ENCODE results near the gene SLC22A23.

DNA sequence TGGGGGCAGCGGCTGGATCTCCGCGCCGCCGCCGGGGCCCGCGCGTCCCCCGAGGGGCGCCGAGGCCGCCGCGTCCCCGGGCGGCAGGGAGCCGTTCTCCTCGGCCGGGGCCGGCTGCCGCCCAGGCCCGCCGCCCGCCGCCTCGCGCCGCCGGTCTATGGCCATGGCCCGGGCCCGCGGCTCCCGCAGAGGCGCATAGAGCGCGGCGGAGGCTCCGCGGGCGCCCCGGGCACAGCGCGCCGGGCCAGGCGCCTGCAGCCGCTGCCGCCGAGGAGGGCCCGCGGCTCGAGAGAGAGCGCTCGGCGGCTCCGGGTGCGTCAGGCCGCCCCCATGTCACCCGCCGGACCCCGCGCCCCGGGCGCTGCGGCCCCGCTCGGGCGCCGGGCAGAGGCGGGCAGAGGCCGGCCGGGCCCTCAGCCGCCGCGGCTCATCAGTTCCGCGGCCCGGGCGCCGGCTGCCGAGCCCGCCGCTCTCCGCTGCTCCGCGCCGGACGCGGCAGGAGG, 404 bp downstream of the SLC22A23 start:
- TF ChIP-seq POLR2A (IDR thresholded peaks at IDR 0.05) (no peak), POLR2AphosphoS5 (IDR thresholded peaks at IDR 0.05) (no peak), EP300 (IDR thresholded peaks at IDR 0.05) (no peak)
- TF ChIP-seq, protein P1, sequence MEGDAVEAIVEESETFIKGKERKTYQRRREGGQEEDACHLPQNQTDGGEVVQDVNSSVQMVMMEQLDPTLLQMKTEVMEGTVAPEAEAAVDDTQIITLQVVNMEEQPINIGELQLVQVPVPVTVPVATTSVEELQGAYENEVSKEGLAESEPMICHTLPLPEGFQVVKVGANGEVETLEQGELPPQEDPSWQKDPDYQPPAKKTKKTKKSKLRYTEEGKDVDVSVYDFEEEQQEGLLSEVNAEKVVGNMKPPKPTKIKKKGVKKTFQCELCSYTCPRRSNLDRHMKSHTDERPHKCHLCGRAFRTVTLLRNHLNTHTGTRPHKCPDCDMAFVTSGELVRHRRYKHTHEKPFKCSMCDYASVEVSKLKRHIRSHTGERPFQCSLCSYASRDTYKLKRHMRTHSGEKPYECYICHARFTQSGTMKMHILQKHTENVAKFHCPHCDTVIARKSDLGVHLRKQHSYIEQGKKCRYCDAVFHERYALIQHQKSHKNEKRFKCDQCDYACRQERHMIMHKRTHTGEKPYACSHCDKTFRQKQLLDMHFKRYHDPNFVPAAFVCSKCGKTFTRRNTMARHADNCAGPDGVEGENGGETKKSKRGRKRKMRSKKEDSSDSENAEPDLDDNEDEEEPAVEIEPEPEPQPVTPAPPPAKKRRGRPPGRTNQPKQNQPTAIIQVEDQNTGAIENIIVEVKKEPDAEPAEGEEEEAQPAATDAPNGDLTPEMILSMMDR (IDR thresholded peaks at IDR 0.05): no peak

Data from sigmoid colon (tissue), 4 donors.